ENCODE measurements around the gene SPINK8.

- TF ChIP-seq POLR2AphosphoS5 (IDR thresholded peaks at IDR 0.05; ENCODE audit: low read depth, low read length) (no peak), REST (IDR thresholded peaks at IDR 0.05; ENCODE audit: insufficient read depth in 1 of 2, low read depth in 2 of 2, low read length in 2 of 2) (no peak), SIN3A (IDR thresholded peaks at IDR 0.05; ENCODE audit: borderline replicate concordance, insufficient read depth, low read length) (no peak)
Measured at GRCh38 chr3:48344867-48345507, 11.5 kb upstream of the SPINK8 start.

Data from PFSK-1 (cell line).